HCT116 (cell line): ENCODE results near the gene HLA-DRB5. TPM values are rescaled to one million over a fixed set of nuclear protein-coding genes. Genes with fewer than 3 reads are reported as not detected.

Experiments
- total RNA-seq: library from RNA; stranded (reverse); gene quantifications from one replicate; pipeline ENCODE4 v1.2.1, GENCODE V29; 2021; ENCODE audit not compliant: unreplicated experiment

HLA-DRB5 gene
- total RNA-seq, 1 experiment from 2014 or later, result not detected

Other genes with a start within 250 kb of the HLA-DRB5 start
- gene TSBP1, start 158.4 kb downstream of the HLA-DRB5 start, total RNA-seq, result not detected
- not detected for gene BTNL2, start 123.1 kb downstream of the HLA-DRB5 start, total RNA-seq
- 4.7 TPM for gene HLA-DRA, start 90.4 kb downstream of the HLA-DRB5 start, total RNA-seq
- 2.7 TPM for gene HLA-DRB1, start 59.6 kb upstream of the HLA-DRB5 start, total RNA-seq
- 0.86 TPM for gene HLA-DQA1, start 107.1 kb upstream of the HLA-DRB5 start, total RNA-seq
- gene HLA-DQB1, start 136.4 kb upstream of the HLA-DRB5 start, total RNA-seq, result 2.1 TPM
- not detected for gene HLA-DQA2, start 211.1 kb upstream of the HLA-DRB5 start, total RNA-seq
- 1.8 TPM for gene HLA-DQB2, start 233.2 kb upstream of the HLA-DRB5 start, total RNA-seq